GM19239 (cell line): ENCODE results near the gene TP53.

ENCODE experiments used
- DNase-seq: peaks from one replicate; pipeline ENCODE4 v3.0.0; 2011; ENCODE audit warnings: low spot score; ENCODE audit not compliant: insufficient read length
- FAIRE-seq: peaks from 2 replicates; lab custom pipeline; 2011; peaks lifted over from hg19 to GRCh38; lab: Jason Lieb, UNC

The TP53 gene

DNA sequence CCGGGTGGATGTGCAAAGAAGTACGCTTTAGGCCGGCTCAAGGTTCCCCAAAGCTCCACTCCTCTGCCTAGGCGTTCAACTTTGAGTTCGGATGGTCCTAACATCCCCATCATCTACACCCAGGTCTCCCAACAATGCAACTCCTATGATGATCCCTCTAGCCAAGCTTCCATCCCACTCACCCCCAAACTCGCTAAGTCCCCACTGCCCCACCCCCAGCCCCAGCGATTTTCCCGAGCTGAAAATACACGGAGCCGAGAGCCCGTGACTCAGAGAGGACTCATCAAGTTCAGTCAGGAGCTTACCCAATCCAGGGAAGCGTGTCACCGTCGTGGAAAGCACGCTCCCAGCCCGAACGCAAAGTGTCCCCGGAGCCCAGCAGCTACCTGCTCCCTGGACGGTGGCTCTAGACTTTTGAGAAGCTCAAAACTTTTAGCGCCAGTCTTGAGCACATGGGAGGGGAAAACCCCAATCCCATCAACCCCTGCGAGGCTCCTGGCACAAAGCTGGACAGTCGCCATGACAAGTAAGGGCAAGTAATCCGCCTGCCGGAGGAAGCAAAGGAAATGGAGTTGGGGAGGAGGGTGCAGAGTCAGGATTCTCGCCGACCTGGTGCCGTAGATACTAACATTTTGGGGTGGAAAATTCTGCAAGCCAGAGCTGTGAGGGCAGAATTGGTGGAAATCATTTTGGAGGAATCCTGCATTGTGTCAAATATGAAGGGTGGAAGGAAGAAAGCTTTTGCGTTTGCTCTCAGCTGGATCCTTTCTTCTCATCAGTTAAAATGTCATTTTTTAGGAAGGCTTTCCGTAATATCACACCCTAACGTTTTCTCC, at the start of gene TP53:
Gene TP53, minus strand, starts transcription at position 419 of the 836 bp plus-strand sequence. CDS start 10,896 bp downstream, outside the sequence.
- DNase-seq: peak; percentile 58
- peak; percentile 94 for FAIRE-seq

DNA sequence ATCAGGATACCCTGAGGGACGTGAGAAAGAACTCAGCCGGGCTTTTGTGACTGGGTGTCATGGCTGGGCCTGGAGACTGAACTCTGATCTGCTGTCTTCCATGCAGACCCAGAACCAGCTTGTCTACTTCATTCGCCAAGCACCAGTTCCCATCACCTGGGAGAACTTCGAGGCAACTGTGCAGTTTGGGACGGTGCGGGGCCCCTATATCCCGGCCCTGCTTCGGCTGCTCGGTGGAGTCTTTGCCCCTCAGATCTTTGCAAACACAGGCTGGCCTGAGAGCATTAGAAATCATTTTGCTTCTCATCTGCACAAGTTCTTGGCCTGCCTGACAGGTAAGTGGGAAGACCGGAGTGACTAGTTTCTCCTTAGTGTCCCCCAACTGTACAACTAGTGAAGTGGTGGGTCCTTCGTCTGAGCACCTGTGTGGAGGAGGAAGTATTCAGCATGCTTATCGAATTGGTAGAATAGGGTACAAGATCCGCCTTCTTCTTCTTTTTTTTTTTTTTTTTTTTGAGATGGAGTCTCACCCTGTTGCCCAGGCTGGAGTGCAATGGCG, 45.8 kb upstream of the TP53 start:
- FAIRE-seq (no peak), DNase-seq (no peak)

DNA sequence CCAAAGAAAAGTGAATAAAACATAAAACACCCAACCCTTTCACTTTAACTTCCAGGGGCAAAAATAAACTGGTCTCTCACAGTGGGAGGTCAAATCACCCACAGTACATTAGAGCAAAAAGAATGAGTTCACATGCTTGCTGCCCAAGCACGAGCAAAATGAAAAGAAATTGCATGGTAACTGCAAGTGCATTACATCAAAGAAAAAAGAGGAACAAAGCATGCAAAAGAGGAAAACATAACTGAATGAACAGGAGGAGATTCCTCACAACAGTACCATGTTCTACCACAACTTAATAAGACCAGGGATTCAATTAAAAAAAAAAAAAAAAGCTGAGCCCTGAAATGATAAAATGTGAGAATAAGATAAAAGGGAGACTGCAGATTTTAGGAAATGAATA, 42.5 kb upstream of the TP53 start:
- FAIRE-seq: no peak
- no peak for DNase-seq

DNA sequence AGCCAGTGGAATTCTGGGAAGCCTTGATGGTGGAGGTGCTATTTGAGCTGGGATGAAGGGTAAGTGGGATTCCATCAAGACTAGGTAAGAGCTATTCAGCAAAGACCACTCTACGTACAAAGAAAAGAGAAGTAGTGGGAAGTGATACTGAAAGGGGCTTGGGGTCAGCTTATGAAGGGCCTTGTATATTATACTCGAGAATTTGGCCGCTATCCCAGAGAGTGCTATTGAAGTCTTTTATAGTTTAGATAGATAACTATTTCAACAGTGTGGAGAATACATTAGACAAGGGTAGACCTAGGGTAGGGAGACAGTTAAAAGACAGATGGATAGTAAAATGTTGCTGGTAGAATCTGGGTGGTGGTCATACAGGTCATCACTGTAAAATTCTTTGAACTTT, 40.6 kb upstream of the TP53 start:
- no peak for FAIRE-seq
- DNase-seq: no peak

DNA sequence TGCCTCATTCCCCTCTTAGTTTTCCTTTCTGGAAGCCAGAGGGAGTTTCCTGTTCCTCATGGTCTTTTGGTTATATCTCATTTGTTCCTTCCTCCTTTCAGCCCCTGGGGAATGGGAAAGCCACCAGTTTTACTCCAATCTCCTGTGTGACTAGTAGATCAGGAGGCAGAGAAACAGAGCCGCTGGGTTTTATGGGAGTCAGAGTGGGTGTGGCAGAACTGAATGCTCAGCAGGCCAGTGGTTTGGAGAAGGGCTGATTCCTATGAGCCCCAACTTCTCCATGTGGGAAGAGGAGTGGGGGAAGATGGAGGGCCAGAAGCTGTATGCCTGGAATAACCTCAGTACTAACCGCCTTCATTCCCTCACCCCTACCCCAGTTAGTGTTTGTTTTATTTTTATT, 34.3 kb upstream of the TP53 start:
- FAIRE-seq (no peak), DNase-seq (no peak)

DNA sequence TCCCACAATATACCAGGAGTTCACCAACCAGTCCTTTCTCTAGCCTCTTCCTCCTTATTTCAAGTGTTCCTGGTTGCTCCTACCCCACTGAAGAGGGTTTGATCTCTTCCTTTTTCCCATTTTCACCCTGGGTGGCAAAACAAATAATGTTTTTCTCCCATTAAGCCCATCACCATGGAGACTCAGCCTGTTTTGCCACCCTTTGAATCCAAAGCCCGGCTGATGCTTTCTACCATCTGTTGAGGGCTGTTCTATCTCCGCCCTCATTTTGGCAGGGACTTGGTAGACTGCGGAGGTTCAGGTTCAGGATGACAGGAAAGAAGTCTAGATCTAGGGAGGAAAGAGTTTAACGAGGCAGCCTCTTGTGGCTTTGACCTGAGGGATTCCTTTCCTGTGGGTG, 32.8 kb upstream of the TP53 start:
- FAIRE-seq (no peak), DNase-seq (no peak)

DNA sequence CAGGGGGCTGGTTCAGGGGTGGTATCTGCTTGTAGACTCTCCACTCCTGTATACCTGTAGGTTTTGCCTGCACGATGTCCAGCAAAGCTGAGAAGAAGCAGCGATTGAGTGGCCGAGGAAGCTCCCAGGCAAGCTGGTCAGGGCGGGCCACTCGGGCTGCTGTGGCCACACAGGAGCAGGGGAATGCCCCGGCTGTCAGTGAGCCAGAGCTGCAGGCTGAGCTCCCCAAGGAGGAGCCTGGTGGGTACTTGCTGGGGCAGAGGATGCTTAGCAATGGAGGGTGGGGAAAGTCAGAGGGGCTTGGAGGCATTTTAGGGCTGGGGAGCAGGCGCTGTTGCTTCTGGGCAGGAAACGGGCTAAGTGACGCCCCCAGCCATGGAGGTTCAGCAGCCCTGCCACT, 32.4 kb upstream of the TP53 start:
- DNase-seq: no peak
- FAIRE-seq: no peak

DNA sequence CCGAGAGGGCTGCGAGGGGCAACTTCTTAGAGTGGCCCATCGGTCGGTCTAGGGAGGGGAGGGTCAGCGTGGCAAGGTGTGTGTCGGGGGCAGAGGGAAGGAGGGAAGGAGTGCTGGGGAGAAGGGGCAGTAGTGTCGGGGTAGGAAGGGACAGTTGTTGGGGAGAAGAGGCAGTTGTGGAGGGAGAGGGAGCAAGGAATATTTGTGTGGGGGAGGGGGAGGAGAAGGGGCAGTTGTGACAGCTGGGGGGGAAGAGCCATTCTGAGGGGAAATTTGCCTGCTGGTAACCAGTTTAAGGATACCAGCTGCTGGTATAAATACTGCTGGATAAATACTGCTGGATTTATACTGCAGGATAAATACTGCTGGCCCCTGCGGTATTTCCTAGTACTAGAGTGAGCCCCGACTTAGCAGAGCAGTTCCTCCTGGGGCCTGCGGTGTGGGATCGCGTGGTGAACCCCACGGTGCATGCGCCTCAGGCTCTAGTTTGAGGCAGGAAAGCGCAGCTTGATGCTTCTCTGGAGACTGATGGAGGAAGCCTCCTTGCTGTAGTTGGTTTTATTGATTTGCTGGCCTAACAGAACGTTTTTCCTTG, 30.6 kb upstream of the TP53 start:
- FAIRE-seq: no peak
- DNase-seq: no peak

DNA sequence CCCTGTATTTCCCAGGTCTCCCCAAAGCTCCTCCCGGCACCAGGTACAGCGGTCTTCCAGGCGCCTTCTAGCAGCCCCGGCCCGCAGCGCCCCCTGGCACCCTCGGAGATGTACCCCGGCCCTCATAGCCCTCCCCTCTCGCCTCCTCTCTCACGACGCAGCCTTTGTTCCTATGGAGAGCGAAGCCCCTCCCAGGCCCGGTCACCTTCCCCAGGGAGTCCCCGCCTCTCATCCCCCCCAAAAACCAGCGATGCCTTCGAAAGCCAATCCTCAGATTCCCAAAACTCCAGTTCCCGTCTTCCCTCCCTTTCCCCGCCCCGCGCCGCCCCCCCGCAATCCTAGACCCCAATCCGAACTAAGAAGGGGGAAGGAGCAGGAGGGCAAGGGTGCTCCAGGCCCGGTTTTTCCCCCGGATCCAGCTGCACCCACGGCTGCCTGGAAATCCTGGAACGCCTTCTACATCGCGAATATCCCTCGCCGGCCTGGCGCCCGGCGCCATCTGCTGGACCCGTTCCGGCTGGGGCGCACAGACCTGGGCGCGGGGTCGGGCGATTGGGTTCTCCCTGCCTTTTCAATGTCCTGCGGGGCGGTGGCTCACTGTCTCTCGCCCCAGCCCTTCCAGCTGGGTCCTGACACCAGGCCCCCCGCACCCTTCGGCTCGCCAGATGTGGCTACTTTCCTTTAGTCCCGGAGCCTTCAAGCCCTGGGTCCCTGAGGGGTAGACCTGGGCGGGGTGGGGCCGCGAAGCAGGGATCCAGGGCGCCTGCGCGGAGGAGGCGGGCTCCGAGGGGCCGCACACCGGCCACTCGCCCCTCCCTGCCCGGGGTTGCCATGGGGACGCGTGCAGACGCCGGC, 29.8 kb upstream of the TP53 start, which contains the start of gene DNAH2:
Gene DNAH2, plus strand, starts transcription at position 844 of the 855 bp plus-strand sequence. CDS start 1,991 bp downstream, outside the sequence.
- FAIRE-seq: no peak
- DNase-seq: peak; percentile 44

DNA sequence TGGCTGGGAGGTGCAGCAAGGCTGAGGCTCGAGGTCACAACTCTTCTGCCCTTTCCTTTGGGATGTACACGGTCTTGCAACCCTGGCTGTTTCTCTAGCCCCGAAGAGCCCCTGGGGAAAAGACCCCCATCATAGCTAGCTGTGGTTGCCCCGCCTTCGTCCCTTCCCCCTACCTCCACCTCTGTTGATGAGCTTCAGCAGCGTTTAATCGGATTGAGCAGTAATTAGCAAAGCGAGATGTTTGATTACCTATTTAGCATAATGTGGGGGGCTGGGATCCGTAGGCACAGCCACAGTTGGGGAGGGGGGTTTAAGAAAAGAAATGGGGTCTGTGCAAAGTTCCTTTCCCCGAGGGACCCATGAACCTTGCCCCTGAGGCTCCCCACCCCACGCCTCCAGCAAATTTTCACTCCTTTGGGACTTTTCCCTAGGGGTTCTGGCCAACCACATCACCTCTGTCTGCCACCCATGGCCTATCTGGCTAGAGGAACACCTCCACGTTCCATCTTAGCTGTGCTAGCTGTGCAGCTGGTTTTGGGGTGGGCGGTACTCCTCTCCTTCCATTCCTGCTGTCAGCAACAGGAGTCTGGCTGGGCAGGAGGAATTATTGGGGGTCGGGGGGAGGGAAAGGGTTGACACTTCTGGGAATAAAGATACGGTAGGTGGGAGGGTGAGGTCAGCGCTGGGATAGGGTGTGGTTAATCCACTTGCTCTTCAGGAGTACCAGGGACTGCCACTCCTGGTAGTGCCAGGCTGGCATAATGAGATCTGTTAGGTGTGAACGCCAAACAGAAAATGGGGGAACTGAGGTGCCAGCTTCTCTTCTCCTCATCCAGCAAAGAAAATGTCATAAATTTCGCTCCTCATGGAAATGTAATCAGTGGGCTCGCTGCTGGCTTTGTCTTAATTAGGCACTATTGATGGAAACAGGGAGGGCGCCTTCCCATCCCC, 28.9 kb upstream of the TP53 start:
- FAIRE-seq: no peak
- no peak for DNase-seq

DNA sequence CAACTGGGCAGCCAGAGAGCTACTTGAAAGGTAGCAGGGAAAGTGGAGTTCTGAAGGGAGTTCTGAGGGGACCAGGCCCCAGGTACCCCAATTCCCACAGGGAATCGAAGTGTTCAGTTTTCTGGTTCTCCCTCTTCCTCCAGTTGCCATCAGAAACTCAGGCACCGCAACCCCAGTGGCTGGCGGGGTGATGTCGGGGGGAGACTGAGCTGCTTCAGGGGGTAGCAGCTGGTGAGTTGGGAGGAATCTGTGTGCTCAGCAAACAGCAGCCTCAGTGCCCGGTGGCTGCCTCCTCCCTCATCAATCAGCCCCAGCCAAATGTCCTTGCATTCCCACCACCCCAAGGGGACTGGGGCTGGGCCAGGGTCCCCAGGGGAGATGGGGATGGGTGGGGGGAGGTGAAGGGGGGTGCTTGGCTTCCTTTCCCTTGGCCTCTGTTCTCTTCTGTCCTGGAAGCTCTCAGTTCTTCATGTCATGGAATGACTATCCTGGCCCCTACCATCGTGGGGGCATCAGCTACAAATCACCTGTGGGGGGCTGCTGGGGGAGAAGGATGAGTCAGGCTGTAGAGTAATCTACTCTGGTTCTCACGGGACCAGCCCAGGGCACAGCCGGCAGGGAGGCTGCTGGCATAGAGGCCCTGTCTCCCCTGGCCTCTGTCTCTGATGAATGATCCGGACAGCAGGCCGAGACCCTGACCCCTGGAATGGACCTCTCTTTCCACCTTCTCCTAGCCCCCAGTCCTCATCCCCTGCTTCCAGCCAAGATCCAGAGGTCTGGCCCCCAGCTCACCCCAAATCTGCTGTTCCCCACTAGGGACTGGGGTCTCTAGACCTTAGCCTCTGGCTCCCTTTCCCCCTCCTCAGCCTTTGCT, 27.7 kb upstream of the TP53 start:
- FAIRE-seq: no peak
- DNase-seq: no peak

DNA sequence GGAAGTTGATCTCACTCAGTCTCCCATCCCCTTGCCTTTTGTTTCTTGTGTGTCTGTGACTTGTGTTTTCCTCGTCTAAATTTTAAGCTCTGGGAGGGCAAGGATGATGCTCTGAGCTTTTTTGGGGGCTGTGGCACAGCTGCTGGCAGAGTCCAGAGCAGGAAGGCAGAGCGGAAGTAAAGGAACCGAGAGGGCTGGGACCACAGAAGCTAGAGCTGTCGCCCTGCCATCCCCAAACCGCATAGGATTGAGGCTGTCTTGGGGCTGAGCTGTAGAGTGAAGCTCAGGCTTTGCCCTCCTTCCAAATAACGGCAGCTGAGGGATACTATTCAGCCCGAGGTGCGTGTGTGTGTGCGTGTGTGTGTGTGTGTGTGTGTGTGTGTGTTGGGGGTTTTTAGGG, 26.5 kb upstream of the TP53 start:
- FAIRE-seq (no peak), DNase-seq (no peak)

DNA sequence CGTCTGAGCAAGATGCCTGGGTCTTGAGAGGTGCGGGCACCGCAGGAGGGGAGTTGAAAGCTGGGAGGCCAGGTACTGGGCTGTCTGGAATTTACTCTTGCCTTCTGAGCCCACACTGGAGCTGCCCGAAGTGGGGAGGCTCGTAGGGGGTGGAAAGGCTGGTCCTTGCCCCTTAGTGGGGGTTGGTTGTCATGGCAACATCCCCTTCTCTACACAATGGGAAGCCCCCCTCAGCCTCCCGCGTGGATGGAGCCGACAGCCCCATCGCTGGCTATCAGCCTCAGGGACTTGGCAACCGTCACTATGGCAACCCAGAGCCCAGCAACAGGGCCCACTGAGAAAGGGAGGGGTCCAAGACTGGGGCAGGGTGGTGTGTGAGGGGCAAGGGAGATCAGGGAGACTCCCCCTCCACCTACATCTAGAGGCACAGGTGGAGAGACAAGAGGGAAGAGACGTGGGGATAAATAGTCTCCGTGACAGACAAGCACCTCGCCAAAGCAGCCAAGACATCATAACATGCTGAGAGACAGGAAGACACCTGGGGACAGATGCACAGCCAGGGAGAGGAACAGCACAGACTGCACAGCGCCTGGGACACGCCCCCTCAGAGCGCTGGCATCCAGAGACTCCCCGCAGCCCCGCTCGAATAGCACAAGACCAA, 25.0 kb upstream of the TP53 start:
- no peak for DNase-seq
- FAIRE-seq: no peak

DNA sequence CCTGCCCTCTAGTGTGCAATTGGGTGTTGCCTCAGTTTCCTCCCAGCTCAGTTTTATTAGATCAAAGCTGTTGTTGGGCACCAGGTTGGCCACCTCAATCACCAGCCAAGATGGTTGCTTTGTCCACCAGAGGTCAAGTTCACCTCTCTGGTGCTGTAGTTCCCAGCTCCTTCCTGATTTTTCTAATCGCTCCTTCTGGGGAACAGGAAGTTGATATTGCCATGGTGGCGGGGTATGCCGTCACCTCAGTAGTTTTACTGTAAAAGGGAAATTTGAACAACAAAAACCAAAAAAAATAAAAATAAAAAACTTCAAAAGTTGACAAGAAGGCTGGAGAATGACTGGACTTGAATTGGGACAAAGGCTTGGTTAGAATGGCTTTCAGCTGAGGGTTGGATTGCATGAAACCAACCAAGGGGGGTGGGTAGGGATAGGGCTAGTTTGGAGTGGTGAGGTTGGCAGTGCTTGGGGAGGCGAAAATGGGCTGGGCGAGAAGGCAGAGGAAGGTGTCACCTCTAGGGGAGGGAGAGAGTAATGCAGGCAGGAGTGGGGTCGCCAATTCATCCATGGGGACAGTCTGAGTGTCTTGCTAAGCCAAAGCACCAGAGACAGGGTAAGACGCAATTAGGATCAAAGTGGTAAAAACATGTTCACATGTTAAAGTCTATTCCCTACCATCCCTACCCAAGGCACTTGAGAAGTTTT, 23.9 kb upstream of the TP53 start:
- no peak for DNase-seq
- no peak for FAIRE-seq

DNA sequence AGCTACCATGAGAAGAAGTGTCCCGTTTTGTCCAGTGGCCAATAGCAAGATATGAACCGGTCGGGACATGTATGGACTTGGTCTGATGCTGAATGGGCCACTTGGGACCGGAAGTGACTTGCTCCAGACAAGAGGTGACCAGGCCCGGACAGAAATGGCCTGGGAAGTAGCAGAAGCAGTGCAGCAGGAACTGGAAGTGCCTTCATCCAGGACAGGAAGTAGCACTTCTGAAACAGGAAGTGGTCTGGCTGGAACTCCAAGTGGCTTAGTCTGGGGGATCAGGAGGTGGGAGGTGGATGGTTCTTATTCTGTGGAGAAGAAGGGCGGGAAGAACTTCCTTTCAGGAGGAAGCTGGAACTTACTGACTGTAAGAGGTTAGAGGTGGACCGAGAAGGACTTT, 23.0 kb upstream of the TP53 start:
- FAIRE-seq: peak; percentile 68
- DNase-seq: no peak

DNA sequence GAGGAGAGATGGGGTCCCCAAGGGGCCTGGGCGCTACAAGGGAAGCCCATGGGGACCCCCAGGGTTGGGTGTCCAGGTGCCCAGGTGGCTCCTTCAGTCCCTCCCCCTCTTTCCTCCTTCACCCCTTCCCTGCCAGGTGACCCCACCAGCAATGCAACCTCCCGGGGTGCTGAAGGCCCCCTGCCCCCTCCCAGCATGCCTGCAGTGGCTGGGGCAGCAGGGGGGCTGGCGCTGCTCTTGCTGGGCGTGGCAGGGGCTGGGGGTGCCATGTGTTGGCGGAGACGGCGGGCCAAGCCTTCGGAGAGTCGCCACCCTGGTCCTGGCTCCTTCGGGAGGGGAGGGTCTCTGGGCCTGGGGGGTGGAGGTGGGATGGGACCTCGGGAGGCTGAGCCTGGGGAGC, 21.7 kb upstream of the TP53 start:
- DNase-seq: no peak
- FAIRE-seq: no peak
